Trophoblast cell (in vitro differentiated cells and primary cell): ENCODE results near the gene IGF1R.

Experiments used
- DNase-seq, 2 donors: peaks; one replicate each; pipeline ENCODE4 v3.0.0-alpha.2; 2016
- H2AFZ ChIP-seq: 2 replicates; pipeline ENCODE4 v1.6.1; 2013; ENCODE audit warnings: low read length, moderate library complexity, mild to moderate bottlenecking; ENCODE audit not compliant: insufficient read depth, poor library complexity
- H2AK5ac ChIP-seq: 2 replicates; pipeline ENCODE4 v1.6.1; 2013; ENCODE audit warnings: mild to moderate bottlenecking, low read length
- H2BK120ac ChIP-seq: 2 replicates; pipeline ENCODE4 v1.6.1; 2013; ENCODE audit warnings: low read length, mild to moderate bottlenecking, moderate library complexity; ENCODE audit not compliant: insufficient read depth, poor library complexity
- H2BK12ac ChIP-seq: 2 replicates; pipeline ENCODE4 v1.6.1; 2013; ENCODE audit warnings: mild to moderate bottlenecking, low read length, moderate library complexity
- H2BK5ac ChIP-seq: 2 replicates; pipeline ENCODE4 v1.6.1; 2013; ENCODE audit warnings: low read length, low read depth, moderate library complexity, mild to moderate bottlenecking; ENCODE audit not compliant: poor library complexity
- H3K14ac ChIP-seq: 2 replicates; pipeline ENCODE4 v1.6.1; 2013; ENCODE audit warnings: mild to moderate bottlenecking, low read length
- H3K18ac ChIP-seq: 2 replicates; pipeline ENCODE4 v1.6.1; 2013; ENCODE audit warnings: mild to moderate bottlenecking, low read length
- H3K23ac ChIP-seq: 2 replicates; pipeline ENCODE4 v1.6.1; 2013; ENCODE audit warnings: low read length
- H3K27ac ChIP-seq: 2 replicates; pipeline ENCODE4 v1.5.1; 2013; ENCODE audit warnings: low read depth, mild to moderate bottlenecking, inconsistent platforms, low read length, moderate library complexity
- H3K27me3 ChIP-seq: 2 replicates; pipeline ENCODE4 v1.6.1; 2013; ENCODE audit warnings: inconsistent platforms, mild to moderate bottlenecking, low read length, moderate library complexity; ENCODE audit not compliant: insufficient read depth
- H3K36me3 ChIP-seq, 2 experiments: 1 replicate in 1 of 2; 2 replicates in 1 of 2; pipeline ENCODE4 v1.6.1; 2013; ENCODE audit warnings: low read length in 2 of 2, mild to moderate bottlenecking in 2 of 2, moderate library complexity in 1 of 2; ENCODE audit not compliant: insufficient read depth in 2 of 2, control insufficient read depth in 1 of 2
- H3K4ac ChIP-seq: 2 replicates; pipeline ENCODE4 v1.6.1; 2013; ENCODE audit warnings: low read depth, mild to moderate bottlenecking, low read length, moderate library complexity
- H3K4me1 ChIP-seq, 2 experiments: 1 replicate in 1 of 2; 2 replicates in 1 of 2; pipeline ENCODE4 v1.6.1; 2013; ENCODE audit warnings: low read length in 2 of 2, mild to moderate bottlenecking in 2 of 2, moderate library complexity in 1 of 2; ENCODE audit not compliant: insufficient read depth in 2 of 2, control insufficient read depth in 1 of 2
- H3K4me2 ChIP-seq: 2 replicates; pipeline ENCODE4 v1.6.1; 2013; ENCODE audit warnings: inconsistent platforms, mild to moderate bottlenecking, low read length, moderate library complexity
- H3K4me3 ChIP-seq: 2 replicates; pipeline ENCODE4 v1.5.1; 2013; ENCODE audit warnings: mild to moderate bottlenecking, low read depth, low read length, inconsistent platforms
- H3K79me1 ChIP-seq: one replicate; pipeline ENCODE4 v1.6.1; 2013; ENCODE audit warnings: low read length
- H3K79me2 ChIP-seq: 2 replicates; pipeline ENCODE4 v1.6.1; 2013; ENCODE audit warnings: low read length, mild to moderate bottlenecking; ENCODE audit not compliant: control insufficient read depth, insufficient read depth, poor library complexity
- H3K9ac ChIP-seq: 2 replicates; pipeline ENCODE4 v1.6.1; 2013; ENCODE audit warnings: mild to moderate bottlenecking, low read length
- H3K9me3 ChIP-seq: 2 replicates; pipeline ENCODE4 v1.6.1; 2013; ENCODE audit warnings: low read depth, mild to moderate bottlenecking, control low read depth, inconsistent platforms, low read length; ENCODE audit not compliant: insufficient read depth
- H4K12ac ChIP-seq: 2 replicates; pipeline ENCODE4 v1.6.1; 2013; ENCODE audit warnings: low read depth, mild to moderate bottlenecking, low read length, moderate library complexity
- H4K8ac ChIP-seq: 2 replicates; pipeline ENCODE4 v1.6.1; 2013; ENCODE audit warnings: low read depth, mild to moderate bottlenecking, low read length, moderate library complexity
- H4K91ac ChIP-seq: one replicate; pipeline ENCODE4 v1.6.1; 2013; ENCODE audit warnings: low read depth, mild to moderate bottlenecking, low read length, moderate library complexity
- WGBS: extraction: QIAGEN DNeasy Blood & Tissue Kit; methylation state at CpG from one replicate; pipeline ENCODE4 v1.1.7; 2013; ENCODE audit warnings: missing lambda C conversion rate; ENCODE audit not compliant: insufficient read length, insufficient coverage; ENCODE audit errors: extremely low coverage; 5-methylcytosine and 5-hydroxymethylcytosine counted together

IGF1R gene

GRCh38 chr15:98931004-98931403 lies 282.7 kb downstream of the IGF1R start:
- Histone ChIP-seq H3K4ac (no peak overlapping the region), H3K9ac (no peak overlapping the region), H3K4me1 (peaks cover 3 to 6% of the 10 kb centered on the region in 2 experiments), H3K18ac (no peak overlapping the region), H2AFZ (no peak overlapping the region), H3K4me3 (no peak overlapping the region), H4K12ac (no peak overlapping the region), H3K23ac (no peak overlapping the region), H2BK120ac (no peak overlapping the region), H4K8ac (no peak overlapping the region), H2BK12ac (no peak overlapping the region), H2AK5ac (no peak overlapping the region), H4K91ac (no peak overlapping the region), H3K27ac (no peak overlapping the region), H3K79me1 (no peaks in the 10 kb centered on the region), H3K9me3 (no peaks in the 10 kb centered on the region), H3K79me2 (no peaks in the 10 kb centered on the region), H3K36me3 (peaks cover 39 to 67% of the 10 kb centered on the region in 2 experiments), H2BK5ac (no peak overlapping the region), H3K27me3 (no peaks in the 10 kb centered on the region), H3K14ac (no peak overlapping the region), H3K4me2 (no peak overlapping the region)
- no peak for DNase-seq
- WGBS: no CpG with 5 or more reads among the region's 4 CpGs

GRCh38 chr15:98933406-98933805 lies 285.1 kb downstream of the IGF1R start:
- no peaks in the 10 kb centered on the region for H3K79me1 ChIP-seq
- no peak overlapping the region for H4K12ac ChIP-seq
- H3K4ac ChIP-seq: no peak overlapping the region
- no peak overlapping the region for H2BK12ac ChIP-seq
- H2BK5ac ChIP-seq: no peak overlapping the region
- no peak overlapping the region for H3K27ac ChIP-seq
- DNase-seq: no peak
- H3K4me2 ChIP-seq: no peak overlapping the region
- H3K36me3 ChIP-seq: peaks cover 42 to 70% of the 10 kb centered on the region in 2 experiments
- no peak overlapping the region for H3K14ac ChIP-seq
- no peaks in the 10 kb centered on the region for H3K27me3 ChIP-seq
- H3K9ac ChIP-seq: no peak overlapping the region
- no peak overlapping the region for H2BK120ac ChIP-seq
- no CpG with 5 or more reads among the region's 9 CpGs for WGBS
- no peak overlapping the region for H2AK5ac ChIP-seq
- H2AFZ ChIP-seq: peak overlapping the region; percentile 45
- no peaks in the 10 kb centered on the region for H3K4me1 ChIP-seq
- no peaks in the 10 kb centered on the region for H3K9me3 ChIP-seq
- H3K18ac ChIP-seq: no peak overlapping the region
- no peak overlapping the region for H3K4me3 ChIP-seq
- no peaks in the 10 kb centered on the region for H3K79me2 ChIP-seq
- no peak overlapping the region for H3K23ac ChIP-seq
- no peak overlapping the region for H4K8ac ChIP-seq
- no peak overlapping the region for H4K91ac ChIP-seq

- no peak overlapping the region for H4K91ac ChIP-seq
- H4K8ac ChIP-seq: no peak overlapping the region
- H3K14ac ChIP-seq: no peak overlapping the region
- H3K4me2 ChIP-seq: no peak overlapping the region
- H2BK5ac ChIP-seq: no peak overlapping the region
- no peak overlapping the region for H3K4me3 ChIP-seq
- H3K27me3 ChIP-seq: no peaks in the 10 kb centered on the region
- no peak overlapping the region for H3K9ac ChIP-seq
- no peak overlapping the region for H2AK5ac ChIP-seq
- H3K4ac ChIP-seq: no peak overlapping the region
- DNase-seq: no peak
- no peak overlapping the region for H2AFZ ChIP-seq
- H3K79me1 ChIP-seq: no peaks in the 10 kb centered on the region
- H3K79me2 ChIP-seq: no peaks in the 10 kb centered on the region
- no peaks in the 10 kb centered on the region for H3K4me1 ChIP-seq
- H3K36me3 ChIP-seq: peaks cover 53 to 72% of the 10 kb centered on the region in 2 experiments
- H3K18ac ChIP-seq: no peak overlapping the region
- H3K9me3 ChIP-seq: no peaks in the 10 kb centered on the region
- no CpG with 5 or more reads among the region's 12 CpGs for WGBS
- H4K12ac ChIP-seq: no peak overlapping the region
- no peak overlapping the region for H3K23ac ChIP-seq
- H3K27ac ChIP-seq: no peak overlapping the region
- H2BK120ac ChIP-seq: no peak overlapping the region
- no peak overlapping the region for H2BK12ac ChIP-seq
Measured at GRCh38 chr15:98935736-98936135, 287.4 kb downstream of the IGF1R start.

- Histone ChIP-seq H3K79me1 (no peaks in the 10 kb centered on the region), H4K91ac (no peak overlapping the region), H3K4me2 (no peak overlapping the region), H3K4ac (no peak overlapping the region), H2AFZ (no peak overlapping the region), H3K4me3 (no peak overlapping the region), H3K79me2 (no peaks in the 10 kb centered on the region), H3K14ac (no peak overlapping the region), H2BK5ac (no peak overlapping the region), H2BK120ac (no peak overlapping the region), H3K18ac (no peak overlapping the region), H3K36me3 (peaks cover 51 to 66% of the 10 kb centered on the region in 2 experiments), H3K27ac (no peak overlapping the region), H3K9ac (no peak overlapping the region), H3K23ac (no peak overlapping the region), H3K9me3 (no peaks in the 10 kb centered on the region), H3K27me3 (no peaks in the 10 kb centered on the region), H2BK12ac (no peak overlapping the region), H2AK5ac (no peak overlapping the region), H4K8ac (no peak overlapping the region), H3K4me1 (no peaks in the 10 kb centered on the region), H4K12ac (no peak overlapping the region)
- no CpG with 5 or more reads among the region's 7 CpGs for WGBS
- DNase-seq: no peak
Measured at GRCh38 chr15:98937413-98938104, 289.2 kb downstream of the IGF1R start.
